HepG2 (cell line): ENCODE results near the gene PCDHB2. TPM values are rescaled to one million over a fixed set of nuclear protein-coding genes. Genes with fewer than 3 reads are reported as not detected.

Experiments
- GFI1 ChIP-seq: sonication (generic); formaldehyde crosslinking; IDR thresholded peaks from 2 replicates; pipeline ENCODE4 v1.5.0; 2020; ENCODE audit warnings: missing genetic modification reagents, mild to moderate bottlenecking, borderline replicate concordance
- KLF15 ChIP-seq: sonication (generic); formaldehyde crosslinking; IDR thresholded peaks from 2 replicates; pipeline ENCODE4 v1.8.1; 2023; ENCODE audit warnings: borderline replicate concordance, mild to moderate bottlenecking, inconsistent platforms, missing genetic modification reagents, mixed read lengths
- MXI1 ChIP-seq: IDR thresholded peaks from 3 replicates; pipeline ENCODE4 v1.6.1; 2012; ENCODE audit warnings: low read depth, low read length, inconsistent platforms, borderline replicate concordance
- SAFB2 ChIP-seq: sonication (generic); formaldehyde crosslinking; IDR thresholded peaks from 2 replicates; pipeline ENCODE4 v1.5.1; 2020; ENCODE audit warnings: missing genetic modification reagents, low read depth, mild to moderate bottlenecking, borderline replicate concordance
- SOX5 ChIP-seq: IDR thresholded peaks from 2 replicates; pipeline ENCODE4 v1.6.1; 2016; ENCODE audit warnings: borderline replicate concordance
- ZBTB20 ChIP-seq: sonication (generic); formaldehyde crosslinking; IDR thresholded peaks from 2 replicates; pipeline ENCODE4 v1.8.1; 2023; ENCODE audit warnings: missing genetic modification reagents, low read depth, mild to moderate bottlenecking, borderline replicate concordance
- ZBTB38 ChIP-seq: sonication (generic); formaldehyde crosslinking; IDR thresholded peaks from 2 replicates; pipeline ENCODE4 v1.5.1; 2020; ENCODE audit warnings: mild to moderate bottlenecking, missing genetic modification reagents
- ZFX ChIP-seq: sonication (generic); formaldehyde crosslinking; IDR thresholded peaks from 2 replicates; pipeline ENCODE4 v1.4.0; 2020; ENCODE audit warnings: mild to moderate bottlenecking, low read depth, missing genetic modification reagents, moderate library complexity
- ZNF207 ChIP-seq: fragments of 450-650 bp; IDR thresholded peaks from 2 replicates; pipeline ENCODE4 v1.6.1; 2016; ENCODE audit warnings: antibody characterized with exemption, borderline replicate concordance
- ZNF496 ChIP-seq: sonication (generic); formaldehyde crosslinking; IDR thresholded peaks from 2 replicates; pipeline ENCODE4 v1.8.1; 2023; ENCODE audit warnings: mild to moderate bottlenecking, moderate library complexity, missing genetic modification reagents; ENCODE audit not compliant: insufficient replicate concordance
- ZNF577 ChIP-seq: sonication (generic); formaldehyde crosslinking; IDR thresholded peaks from 2 replicates; pipeline ENCODE4 v1.4.0; 2020; ENCODE audit warnings: mild to moderate bottlenecking, low read depth, missing genetic modification reagents, borderline replicate concordance
- polyA plus RNA-seq, 8 experiments: library from polyadenylated mRNA; depleted of rRNA in 3 of 8; stranded (reverse) in 7 of 8; unstranded in 1 of 8; fragments of >200 nt; fragmentation: Illumina TruSeq in 4 of 8; extraction: Trizol in 4 of 8; gene quantifications; 2 replicates each; pipeline versions ENCODE4 v1.2.1 to v1.2.3, GENCODE V29; 2011 to 2016; ENCODE audit warnings: low read depth in 4 of 8, missing spikeins in 1 of 8, mixed read lengths in 1 of 8; ENCODE audit not compliant: insufficient read depth in 1 of 8
- total RNA-seq, 5 experiments: library from RNA; depleted of rRNA; stranded (reverse); fragments of >200 nt; fragmentation: Illumina TruSeq; extraction: Trizol; gene quantifications; 2 replicates each; pipeline ENCODE4 v1.2.3, GENCODE V29; 2016; ENCODE audit warnings: low read depth in 1 of 5
- TF ChIP-seq, protein P1 (sequence below): sonication (generic); formaldehyde crosslinking; conservative IDR thresholded peaks from 2 replicates; pipeline ENCODE4 v1.4.0; 2020; ENCODE audit warnings: missing genetic modification reagents
- TF ChIP-seq, protein P2 (sequence below): IDR thresholded peaks from 2 replicates; pipeline ENCODE4 v1.4.0; 2020; ENCODE audit warnings: mild to moderate bottlenecking, missing genetic modification reagents
- TF ChIP-seq, protein P3 (sequence below): IDR thresholded peaks from 2 replicates; pipeline ENCODE4 v1.6.1; 2012; ENCODE audit warnings: low read length, improper control_type of control experiment
- TF ChIP-seq, protein P4 (sequence below): sonication (generic); formaldehyde crosslinking; IDR thresholded peaks from 2 replicates; pipeline ENCODE4 v1.4.0; 2020; ENCODE audit warnings: mild to moderate bottlenecking, missing genetic modification reagents
- TF ChIP-seq, protein P5 (sequence below): IDR thresholded peaks from 2 replicates; pipeline ENCODE4 v1.6.1; 2012; ENCODE audit warnings: inconsistent platforms

PCDHB2 gene
- total and polyA plus RNA-seq, 2 of the 13 experiments (the other 11 are each of a cell fraction or from before 2014, with no cell fraction given) = 7.1 to 7.5 TPM

DNA sequence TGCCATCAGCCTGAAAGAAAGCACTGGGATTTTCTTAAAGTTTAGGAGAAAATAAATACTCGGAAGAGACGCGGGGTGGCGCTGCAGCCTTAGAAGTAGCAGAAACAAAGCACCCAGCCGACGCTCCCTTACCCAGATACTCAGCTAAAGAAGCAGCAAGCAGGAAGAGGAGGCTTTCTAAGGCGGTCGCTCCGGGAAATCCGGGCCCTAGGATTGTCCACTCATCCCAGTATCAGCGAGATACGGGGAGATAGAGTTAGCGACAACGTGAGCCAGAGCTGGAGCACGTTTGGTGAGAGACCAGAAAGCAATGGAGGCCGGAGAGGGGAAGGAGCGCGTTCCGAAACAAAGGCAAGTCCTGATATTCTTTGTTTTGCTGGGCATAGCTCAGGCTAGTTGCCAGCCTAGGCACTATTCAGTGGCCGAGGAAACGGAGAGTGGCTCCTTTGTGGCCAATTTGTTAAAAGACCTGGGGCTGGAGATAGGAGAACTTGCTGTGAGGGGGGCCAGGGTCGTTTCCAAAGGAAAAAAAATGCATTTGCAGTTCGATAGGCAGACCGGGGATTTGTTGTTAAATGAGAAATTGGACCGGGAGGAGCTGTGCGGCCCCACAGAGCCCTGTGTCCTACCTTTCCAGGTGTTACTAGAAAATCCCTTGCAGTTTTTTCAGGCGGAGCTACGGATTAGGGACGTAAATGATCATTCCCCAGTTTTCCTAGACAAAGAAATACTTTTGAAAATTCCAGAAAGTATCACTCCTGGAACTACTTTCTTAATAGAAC is at the start of gene PCDHB2 (continued):
- TF ChIP-seq ZFX (CRISPR knock-in tag) (peak; percentile 68; the same call in 1 of the 2 replicates), ZBTB20 (CRISPR knock-in tag) (no peak), KLF15 (no peak), ZNF207 (no peak), MXI1 (no peak), ZBTB38 (0 out of 2 replicates have a peak, but pooled peaks have one; percentile 23), GFI1 (CRISPR knock-in tag) (no peak), SOX5 (CRISPR knock-in tag) (no peak; the same call in 1 of the 2 replicates), SAFB2 (CRISPR knock-in tag) (no peak), ZNF577 (CRISPR knock-in tag) (no peak), ZNF496 (CRISPR knock-in tag) (no peak)
- TF ChIP-seq, protein P1, sequence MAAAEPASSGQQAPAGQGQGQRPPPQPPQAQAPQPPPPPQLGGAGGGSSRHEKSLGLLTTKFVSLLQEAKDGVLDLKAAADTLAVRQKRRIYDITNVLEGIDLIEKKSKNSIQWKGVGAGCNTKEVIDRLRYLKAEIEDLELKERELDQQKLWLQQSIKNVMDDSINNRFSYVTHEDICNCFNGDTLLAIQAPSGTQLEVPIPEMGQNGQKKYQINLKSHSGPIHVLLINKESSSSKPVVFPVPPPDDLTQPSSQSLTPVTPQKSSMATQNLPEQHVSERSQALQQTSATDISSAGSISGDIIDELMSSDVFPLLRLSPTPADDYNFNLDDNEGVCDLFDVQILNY (CRISPR knock-in tag) = no peak
- TF ChIP-seq, protein P2, sequence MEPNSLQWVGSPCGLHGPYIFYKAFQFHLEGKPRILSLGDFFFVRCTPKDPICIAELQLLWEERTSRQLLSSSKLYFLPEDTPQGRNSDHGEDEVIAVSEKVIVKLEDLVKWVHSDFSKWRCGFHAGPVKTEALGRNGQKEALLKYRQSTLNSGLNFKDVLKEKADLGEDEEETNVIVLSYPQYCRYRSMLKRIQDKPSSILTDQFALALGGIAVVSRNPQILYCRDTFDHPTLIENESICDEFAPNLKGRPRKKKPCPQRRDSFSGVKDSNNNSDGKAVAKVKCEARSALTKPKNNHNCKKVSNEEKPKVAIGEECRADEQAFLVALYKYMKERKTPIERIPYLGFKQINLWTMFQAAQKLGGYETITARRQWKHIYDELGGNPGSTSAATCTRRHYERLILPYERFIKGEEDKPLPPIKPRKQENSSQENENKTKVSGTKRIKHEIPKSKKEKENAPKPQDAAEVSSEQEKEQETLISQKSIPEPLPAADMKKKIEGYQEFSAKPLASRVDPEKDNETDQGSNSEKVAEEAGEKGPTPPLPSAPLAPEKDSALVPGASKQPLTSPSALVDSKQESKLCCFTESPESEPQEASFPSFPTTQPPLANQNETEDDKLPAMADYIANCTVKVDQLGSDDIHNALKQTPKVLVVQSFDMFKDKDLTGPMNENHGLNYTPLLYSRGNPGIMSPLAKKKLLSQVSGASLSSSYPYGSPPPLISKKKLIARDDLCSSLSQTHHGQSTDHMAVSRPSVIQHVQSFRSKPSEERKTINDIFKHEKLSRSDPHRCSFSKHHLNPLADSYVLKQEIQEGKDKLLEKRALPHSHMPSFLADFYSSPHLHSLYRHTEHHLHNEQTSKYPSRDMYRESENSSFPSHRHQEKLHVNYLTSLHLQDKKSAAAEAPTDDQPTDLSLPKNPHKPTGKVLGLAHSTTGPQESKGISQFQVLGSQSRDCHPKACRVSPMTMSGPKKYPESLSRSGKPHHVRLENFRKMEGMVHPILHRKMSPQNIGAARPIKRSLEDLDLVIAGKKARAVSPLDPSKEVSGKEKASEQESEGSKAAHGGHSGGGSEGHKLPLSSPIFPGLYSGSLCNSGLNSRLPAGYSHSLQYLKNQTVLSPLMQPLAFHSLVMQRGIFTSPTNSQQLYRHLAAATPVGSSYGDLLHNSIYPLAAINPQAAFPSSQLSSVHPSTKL (CRISPR knock-in tag) = 0 out of 2 replicates have a peak, but pooled peaks have one; percentile 33
- TF ChIP-seq, protein P3, sequence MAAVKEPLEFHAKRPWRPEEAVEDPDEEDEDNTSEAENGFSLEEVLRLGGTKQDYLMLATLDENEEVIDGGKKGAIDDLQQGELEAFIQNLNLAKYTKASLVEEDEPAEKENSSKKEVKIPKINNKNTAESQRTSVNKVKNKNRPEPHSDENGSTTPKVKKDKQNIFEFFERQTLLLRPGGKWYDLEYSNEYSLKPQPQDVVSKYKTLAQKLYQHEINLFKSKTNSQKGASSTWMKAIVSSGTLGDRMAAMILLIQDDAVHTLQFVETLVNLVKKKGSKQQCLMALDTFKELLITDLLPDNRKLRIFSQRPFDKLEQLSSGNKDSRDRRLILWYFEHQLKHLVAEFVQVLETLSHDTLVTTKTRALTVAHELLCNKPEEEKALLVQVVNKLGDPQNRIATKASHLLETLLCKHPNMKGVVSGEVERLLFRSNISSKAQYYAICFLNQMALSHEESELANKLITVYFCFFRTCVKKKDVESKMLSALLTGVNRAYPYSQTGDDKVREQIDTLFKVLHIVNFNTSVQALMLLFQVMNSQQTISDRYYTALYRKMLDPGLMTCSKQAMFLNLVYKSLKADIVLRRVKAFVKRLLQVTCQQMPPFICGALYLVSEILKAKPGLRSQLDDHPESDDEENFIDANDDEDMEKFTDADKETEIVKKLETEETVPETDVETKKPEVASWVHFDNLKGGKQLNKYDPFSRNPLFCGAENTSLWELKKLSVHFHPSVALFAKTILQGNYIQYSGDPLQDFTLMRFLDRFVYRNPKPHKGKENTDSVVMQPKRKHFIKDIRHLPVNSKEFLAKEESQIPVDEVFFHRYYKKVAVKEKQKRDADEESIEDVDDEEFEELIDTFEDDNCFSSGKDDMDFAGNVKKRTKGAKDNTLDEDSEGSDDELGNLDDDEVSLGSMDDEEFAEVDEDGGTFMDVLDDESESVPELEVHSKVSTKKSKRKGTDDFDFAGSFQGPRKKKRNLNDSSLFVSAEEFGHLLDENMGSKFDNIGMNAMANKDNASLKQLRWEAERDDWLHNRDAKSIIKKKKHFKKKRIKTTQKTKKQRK = no peak
- TF ChIP-seq, protein P4, sequence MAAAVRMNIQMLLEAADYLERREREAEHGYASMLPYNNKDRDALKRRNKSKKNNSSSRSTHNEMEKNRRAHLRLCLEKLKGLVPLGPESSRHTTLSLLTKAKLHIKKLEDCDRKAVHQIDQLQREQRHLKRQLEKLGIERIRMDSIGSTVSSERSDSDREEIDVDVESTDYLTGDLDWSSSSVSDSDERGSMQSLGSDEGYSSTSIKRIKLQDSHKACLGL = no peak
- TF ChIP-seq, protein P5, sequence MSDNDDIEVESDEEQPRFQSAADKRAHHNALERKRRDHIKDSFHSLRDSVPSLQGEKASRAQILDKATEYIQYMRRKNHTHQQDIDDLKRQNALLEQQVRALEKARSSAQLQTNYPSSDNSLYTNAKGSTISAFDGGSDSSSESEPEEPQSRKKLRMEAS = 0 out of 2 replicates have a peak, but pooled peaks have one; percentile 20
